MCF 10A (cell line): ENCODE measurements around the gene CPPED1. TPM values are rescaled to one million over a fixed set of nuclear protein-coding genes. Genes with fewer than 3 reads are reported as not detected.
A peak's percentile ranks its signal among the peaks of the same experiment; 100 is the strongest.

Source experiments
- BruUV-seq: library from RNA; stranded (reverse); fragments of 400-500 nt; replicated peaks from 2 replicates; lab custom pipeline; 2021; lab: Mats Ljungman, UMichigan
- CTCF ChIA-PET: fragments of 300-600 bp; sonication (Branson Sonifier 250); formaldehyde crosslinking; extraction: SDS; loops from one replicate; lab custom pipeline; 2021; ENCODE audit warnings: antibody characterized with exemption, inconsistent platforms; lab: Yijun Ruan, JAX
- POLR2A ChIA-PET: fragments of 300-600, 350-650 bp; sonication (Branson Sonifier 250); formaldehyde crosslinking; extraction: SDS; loops from one replicate; lab custom pipeline; 2020; ENCODE audit warnings: antibody characterized with exemption, inconsistent platforms; lab: Yijun Ruan, JAX
- DNase-seq: peaks from one replicate; pipeline ENCODE4 v3.0.0-alpha.2; 2018; ENCODE audit not compliant: unreplicated experiment
- H3K27ac Mint-ChIP-seq: one replicate; pipeline ENCODE4 v1.8.0; 2022; ENCODE audit warnings: mild to moderate bottlenecking, low read depth, mixed read lengths; ENCODE audit not compliant: unreplicated experiment
- H3K27me3 Mint-ChIP-seq: one replicate; pipeline ENCODE4 v1.8.0; 2022; ENCODE audit warnings: mixed read lengths; ENCODE audit not compliant: insufficient read depth, unreplicated experiment
- H3K36me3 Mint-ChIP-seq: one replicate; pipeline ENCODE4 v1.8.0; 2022; ENCODE audit warnings: mild to moderate bottlenecking, moderate library complexity, mixed read lengths; ENCODE audit not compliant: insufficient read depth, unreplicated experiment
- H3K4me1 Mint-ChIP-seq: one replicate; pipeline ENCODE4 v1.8.0; 2022; ENCODE audit warnings: mixed read lengths; ENCODE audit not compliant: insufficient read depth, unreplicated experiment
- H3K4me3 Mint-ChIP-seq: one replicate; pipeline ENCODE4 v1.8.0; 2022; ENCODE audit warnings: mild to moderate bottlenecking, moderate library complexity, mixed read lengths; ENCODE audit not compliant: unreplicated experiment
- H3K9me3 Mint-ChIP-seq: one replicate; pipeline ENCODE4 v1.8.0; 2022; ENCODE audit warnings: mixed read lengths; ENCODE audit not compliant: unreplicated experiment
- intact Hi-C: fragments of 100-400 bp; cut with micrococcal nuclease; formaldehyde crosslinking; loops from 2 replicates; pipeline ENCODE4 v1.14.1; 2022
- total RNA-seq: library from RNA; stranded (reverse); gene quantifications from 2 replicates; pipeline ENCODE4 v1.2.3, GENCODE V29; 2022
- TF ChIP-seq, protein P1 (sequence below): fragments of 200-600 bp; IDR thresholded peaks from one replicate; pipeline ENCODE4 v1.8.0; 2022; ENCODE audit warnings: antibody characterized with exemption, mild to moderate bottlenecking; ENCODE audit not compliant: unreplicated experiment

Gene CPPED1
- total RNA-seq, 1 experiment from 2014 or later = 13.8 TPM

- ChIA-PET POLR2A (no interaction called here), CTCF (interaction anchor here (0.6 to 1.0 kb wide), 3 partner anchors 11 to 885 kb away, joined by 3 to 5 read pairs (median 3); no protein-coding TSS in a partner anchor)
- H3K9me3 Mint-ChIP-seq = no peaks in the 10 kb centered on the region
Measured at GRCh38 chr16:12829096-12829888, 25.6 kb upstream of the CPPED1 start.

GRCh38 chr16:12828206-12828605 is 24.5 kb upstream of the CPPED1 start:
- ChIA-PET POLR2A (no interaction called here), CTCF (interaction anchor here (0.5 to 0.7 kb wide), 2 partner anchors 458 to 1660 kb away, joined by 4 to 6 read pairs; no protein-coding TSS in a partner anchor)
- TF ChIP-seq, protein P1, sequence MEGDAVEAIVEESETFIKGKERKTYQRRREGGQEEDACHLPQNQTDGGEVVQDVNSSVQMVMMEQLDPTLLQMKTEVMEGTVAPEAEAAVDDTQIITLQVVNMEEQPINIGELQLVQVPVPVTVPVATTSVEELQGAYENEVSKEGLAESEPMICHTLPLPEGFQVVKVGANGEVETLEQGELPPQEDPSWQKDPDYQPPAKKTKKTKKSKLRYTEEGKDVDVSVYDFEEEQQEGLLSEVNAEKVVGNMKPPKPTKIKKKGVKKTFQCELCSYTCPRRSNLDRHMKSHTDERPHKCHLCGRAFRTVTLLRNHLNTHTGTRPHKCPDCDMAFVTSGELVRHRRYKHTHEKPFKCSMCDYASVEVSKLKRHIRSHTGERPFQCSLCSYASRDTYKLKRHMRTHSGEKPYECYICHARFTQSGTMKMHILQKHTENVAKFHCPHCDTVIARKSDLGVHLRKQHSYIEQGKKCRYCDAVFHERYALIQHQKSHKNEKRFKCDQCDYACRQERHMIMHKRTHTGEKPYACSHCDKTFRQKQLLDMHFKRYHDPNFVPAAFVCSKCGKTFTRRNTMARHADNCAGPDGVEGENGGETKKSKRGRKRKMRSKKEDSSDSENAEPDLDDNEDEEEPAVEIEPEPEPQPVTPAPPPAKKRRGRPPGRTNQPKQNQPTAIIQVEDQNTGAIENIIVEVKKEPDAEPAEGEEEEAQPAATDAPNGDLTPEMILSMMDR = no peak
- Mint-ChIP-seq H3K4me3 (no peak overlapping the region), H3K9me3 (no peaks in the 10 kb centered on the region), H3K4me1 (no peaks in the 10 kb centered on the region), H3K27me3 (no peaks in the 10 kb centered on the region), H3K27ac (no peak overlapping the region), H3K36me3 (no peaks in the 10 kb centered on the region)
- BruUV-seq = no TSS peak
- no peak for DNase-seq
- intact Hi-C loops = no loop called here

More at GRCh38 chr16:12829096-12829888, 25.6 kb upstream of the CPPED1 start:
- H3K4me3 Mint-ChIP-seq = no peak overlapping the region
- no peak for DNase-seq
- no TSS peak for BruUV-seq
- no peaks in the 10 kb centered on the region for H3K27me3 Mint-ChIP-seq
- H3K36me3 Mint-ChIP-seq = no peaks in the 10 kb centered on the region
- TF ChIP-seq, protein P1 = no peak
- intact Hi-C loops = no loop called here
- peaks cover 7% of the 10 kb centered on the region for H3K4me1 Mint-ChIP-seq
- no peak overlapping the region for H3K27ac Mint-ChIP-seq

DNA sequence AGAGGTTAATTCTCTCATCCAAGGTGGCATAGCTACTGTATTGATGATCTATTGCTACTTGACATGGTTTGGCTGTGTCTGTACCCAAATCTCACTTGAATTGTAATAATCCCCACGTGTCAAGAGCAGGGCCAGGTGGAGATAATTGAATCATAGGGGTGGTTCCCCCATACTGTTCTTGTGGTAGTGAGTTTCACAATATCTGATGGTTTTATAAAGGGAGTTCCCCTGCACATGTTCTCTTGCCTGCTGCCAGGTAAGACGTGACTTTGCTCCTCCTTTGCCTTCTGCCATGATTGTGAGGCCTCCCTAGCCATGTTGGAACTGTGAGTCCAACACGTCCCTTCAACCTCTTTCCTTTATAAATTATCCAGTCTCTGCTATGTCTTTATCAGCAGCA is 22.9 kb upstream of the CPPED1 start:
- H3K4me1 Mint-ChIP-seq = no peaks in the 10 kb centered on the region
- CTCF ChIA-PET = no interaction called here
- no peaks in the 10 kb centered on the region for H3K27me3 Mint-ChIP-seq
- POLR2A ChIA-PET = no interaction called here
- intact Hi-C loops = no loop called here
- H3K27ac Mint-ChIP-seq = no peak overlapping the region
- H3K4me3 Mint-ChIP-seq = no peak overlapping the region
- DNase-seq = peak; percentile 14
- no peaks in the 10 kb centered on the region for H3K9me3 Mint-ChIP-seq
- no peaks in the 10 kb centered on the region for H3K36me3 Mint-ChIP-seq
- no TSS peak for BruUV-seq
- TF ChIP-seq, protein P1 = no peak
